IMR-90 (cell line): ENCODE data around the gene MAP2K5. TPM values are rescaled to one million over a fixed set of nuclear protein-coding genes. Genes with fewer than 3 reads are reported as not detected.

ENCODE experiments used
- ATAC-seq: fragments of 200-7000 bp; cut with Tn5 transposase; 2 replicates; pipeline ENCODE4 v1.9.1; 2020; ENCODE audit warnings: low read depth, mild to moderate bottlenecking, moderate library complexity
- BruUV-seq: library from RNA; stranded (reverse); fragments of 400-500 nt; replicated peaks from 2 replicates; lab custom pipeline; 2021; lab: Mats Ljungman, UMichigan
- CTCF ChIA-PET: fragments of 300-600 bp; formaldehyde crosslinking; extraction: SDS; loops from one replicate; lab custom pipeline; 2021; ENCODE audit warnings: antibody characterized with exemption; lab: Yijun Ruan, JAX
- POLR2A ChIA-PET: fragments of 300-600 bp; sonication (Branson Sonifier 250); formaldehyde crosslinking; loops from one replicate; lab custom pipeline; 2022; ENCODE audit warnings: antibody characterized with exemption; ENCODE audit not compliant: unreplicated experiment; lab: Charles Lee
- DNase-seq: peaks from one replicate; pipeline ENCODE4 v3.0.0; 2013
- H2AFZ ChIP-seq: replicated peaks from 2 replicates; pipeline ENCODE3; 2013; ENCODE audit warnings: low read length, mild to moderate bottlenecking; ENCODE audit not compliant: poor library complexity
- H2AK5ac ChIP-seq: 2 replicates; pipeline ENCODE4 v1.6.1; 2013; ENCODE audit warnings: low read depth, low read length, inconsistent platforms
- H2AK9ac ChIP-seq: replicated peaks from 2 replicates; pipeline ENCODE3; 2013; ENCODE audit warnings: mild to moderate bottlenecking, low read depth, low read length, moderate library complexity; ENCODE audit not compliant: poor library complexity
- H2BK120ac ChIP-seq: 2 replicates; pipeline ENCODE4 v1.6.1; 2013; ENCODE audit warnings: low read depth, low read length, inconsistent platforms
- H2BK15ac ChIP-seq: 3 replicates; pipeline ENCODE4 v1.6.1; 2013; ENCODE audit warnings: low read depth, low read length, inconsistent platforms
- H2BK20ac ChIP-seq: 2 replicates; pipeline ENCODE4 v1.6.1; 2013; ENCODE audit warnings: low read depth, mild to moderate bottlenecking, inconsistent platforms, low read length, moderate library complexity
- H2BK5ac ChIP-seq: 2 replicates; pipeline ENCODE4 v1.6.1; 2013; ENCODE audit warnings: mild to moderate bottlenecking, low read depth, low read length, inconsistent platforms; ENCODE audit not compliant: poor library complexity, severe bottlenecking
- H3K14ac ChIP-seq: replicated peaks from 2 replicates; pipeline ENCODE4 v1.6.1; 2013; ENCODE audit warnings: low read depth, low read length, inconsistent platforms
- H3K18ac ChIP-seq: 2 replicates; pipeline ENCODE4 v1.6.1; 2013; ENCODE audit warnings: low read depth, low read length, control low read depth
- H3K23ac ChIP-seq: 2 replicates; pipeline ENCODE4 v1.6.1; 2013; ENCODE audit warnings: low read depth, low read length, inconsistent platforms
- H3K27ac ChIP-seq: 2 replicates; pipeline ENCODE4 v1.5.1; 2013; ENCODE audit warnings: mild to moderate bottlenecking, control low read depth, low read length; ENCODE audit not compliant: insufficient read depth
- H3K27me3 ChIP-seq: 2 replicates; pipeline ENCODE4 v1.6.1; 2013; ENCODE audit warnings: low read length; ENCODE audit not compliant: control insufficient read depth, insufficient read depth
- H3K36me3 ChIP-seq: 2 replicates; pipeline ENCODE4 v1.6.1; 2013; ENCODE audit warnings: low read length, mixed read lengths; ENCODE audit not compliant: control insufficient read depth, insufficient read depth
- H3K4ac ChIP-seq: 2 replicates; pipeline ENCODE4 v1.6.1; 2013; ENCODE audit warnings: low read depth, low read length, inconsistent platforms
- H3K4me1 ChIP-seq: 2 replicates; pipeline ENCODE4 v1.6.1; 2013; ENCODE audit warnings: low read length, mixed read lengths; ENCODE audit not compliant: control insufficient read depth, insufficient read depth
- H3K4me2 ChIP-seq: 2 replicates; pipeline ENCODE4 v1.6.1; 2013; ENCODE audit warnings: low read depth, mild to moderate bottlenecking, control low read depth, low read length, moderate library complexity
- H3K4me3 ChIP-seq: 2 replicates; pipeline ENCODE4 v1.5.1; 2013; ENCODE audit warnings: low read depth, mild to moderate bottlenecking, control low read depth, low read length, moderate library complexity; ENCODE audit not compliant: insufficient read depth
- H3K56ac ChIP-seq: 2 replicates; pipeline ENCODE4 v1.6.1; 2013; ENCODE audit warnings: low read length, inconsistent platforms; ENCODE audit not compliant: insufficient read depth; ENCODE audit errors: extremely low read depth
- H3K79me1 ChIP-seq, 2 experiments: 2 replicates each; pipeline ENCODE4 v1.6.1; 2013; ENCODE audit warnings: low read length in 2 of 2, inconsistent platforms in 1 of 2, low read depth in 1 of 2
- H3K9ac ChIP-seq: 2 replicates; pipeline ENCODE4 v1.6.1; 2013; ENCODE audit warnings: low read depth, low read length, control low read depth
- H3K9me1 ChIP-seq: 2 replicates; pipeline ENCODE4 v1.6.1; 2013; ENCODE audit warnings: low read length, inconsistent platforms; ENCODE audit not compliant: insufficient read depth
- H3K9me3 ChIP-seq: 2 replicates; pipeline ENCODE4 v1.6.1; 2013; ENCODE audit warnings: low read length; ENCODE audit not compliant: control insufficient read depth, insufficient read depth
- H4K20me1 ChIP-seq: 2 replicates; pipeline ENCODE4 v1.6.1; 2013; ENCODE audit warnings: low read length, inconsistent platforms; ENCODE audit not compliant: insufficient read depth
- H4K5ac ChIP-seq: 2 replicates; pipeline ENCODE4 v1.6.1; 2013; ENCODE audit warnings: mild to moderate bottlenecking, low read depth, low read length, control low read depth
- H4K8ac ChIP-seq, 2 experiments: 2 replicates each; pipeline ENCODE4 v1.6.1; 2013; ENCODE audit warnings: low read depth in 2 of 2, low read length in 2 of 2, control low read depth in 1 of 2, inconsistent platforms in 1 of 2
- H4K91ac ChIP-seq: 2 replicates; pipeline ENCODE4 v1.6.1; 2013; ENCODE audit warnings: low read depth, low read length, inconsistent platforms; ENCODE audit not compliant: insufficient read depth
- CHD1 ChIP-seq: IDR thresholded peaks from 2 replicates; pipeline ENCODE4 v1.6.1; 2012; ENCODE audit warnings: low read depth, low read length, improper control_type of control experiment
- MAFK ChIP-seq: IDR thresholded peaks from 2 replicates; pipeline ENCODE4 v1.6.1; 2012; ENCODE audit warnings: low read depth, low read length, improper control_type of control experiment
- MAZ ChIP-seq: IDR thresholded peaks from 2 replicates; pipeline ENCODE4 v1.6.1; 2012; ENCODE audit warnings: low read depth, mild to moderate bottlenecking, low read length, improper control_type of control experiment, moderate library complexity, borderline replicate concordance
- MXI1 ChIP-seq: IDR thresholded peaks from 2 replicates; pipeline ENCODE4 v1.6.1; 2012; ENCODE audit warnings: low read depth, mild to moderate bottlenecking, low read length, moderate library complexity, borderline replicate concordance
- POLR2A ChIP-seq: IDR thresholded peaks from 2 replicates; pipeline ENCODE4 v1.6.1; 2012; ENCODE audit warnings: mild to moderate bottlenecking, low read depth, low read length
- RAD21 ChIP-seq: IDR thresholded peaks from 2 replicates; pipeline ENCODE4 v1.6.1; 2012; ENCODE audit warnings: low read length, improper control_type of control experiment
- RCOR1 ChIP-seq: IDR thresholded peaks from 2 replicates; pipeline ENCODE4 v1.6.1; 2012; ENCODE audit warnings: mild to moderate bottlenecking, low read length, improper control_type of control experiment; ENCODE audit not compliant: insufficient replicate concordance
- RFX5 ChIP-seq: IDR thresholded peaks from 2 replicates; pipeline ENCODE4 v1.8.0; 2012; ENCODE audit warnings: low read depth, mild to moderate bottlenecking, low read length, moderate library complexity
- USF2 ChIP-seq: fragments of 150-350 bp; IDR thresholded peaks from 2 replicates; pipeline ENCODE4 v1.6.1; 2017; ENCODE audit warnings: mild to moderate bottlenecking, antibody characterized with exemption, low read length, low read depth
- WGBS, 2 experiments: methylation state at CpG; one replicate each; pipeline versions ENCODE4 v1.1.5 to v1.1.7; 2013; ENCODE audit warnings: missing lambda C conversion rate in 2 of 2; ENCODE audit not compliant: insufficient read length in 1 of 2; ENCODE audit errors: extremely low coverage in 2 of 2; 5-methylcytosine and 5-hydroxymethylcytosine counted together
- dilution Hi-C: fragments of 300-500 bp; cut with HindIII; formaldehyde crosslinking; loops from one replicate; pipeline ENCODE4 v1.14.3; 2018; ENCODE audit warnings: low sequenced_read_pairs; ENCODE audit not compliant: unreplicated experiment
- in situ Hi-C: fragments of 300-500 bp; cut with MboI; formaldehyde crosslinking; loops from 3 replicates; pipeline ENCODE4 v1.14.3; 2019; ENCODE audit warnings: low sequenced_read_pairs, inconsistent platforms, mixed read lengths
- intact Hi-C: fragments of 100-400 bp; cut with micrococcal nuclease; formaldehyde crosslinking; loops from 2 replicates; pipeline ENCODE4 v1.10.0; 2022
- polyA plus RNA-seq, 3 experiments: library from polyadenylated mRNA; depleted of rRNA; stranded (reverse); fragments of >200 nt; gene quantifications; 2 replicates each; pipeline ENCODE4 v1.2.3, GENCODE V29; 2012; ENCODE audit warnings: low replicate concordance in 1 of 3
- total RNA-seq: library from RNA; depleted of rRNA; stranded (reverse); fragments of >200 nt; gene quantifications from 2 replicates; pipeline ENCODE4 v1.2.3, GENCODE V29; 2012
- TF ChIP-seq, protein P1 (sequence below): conservative IDR thresholded peaks from 2 replicates; pipeline ENCODE4 v1.5.1; 2012; ENCODE audit warnings: mild to moderate bottlenecking, low read depth, low read length, improper control_type of control experiment

The MAP2K5 gene
- total and polyA plus RNA-seq, 2 of the 4 experiments (the other 2 are of a cell fraction): 1.6 to 6.1 TPM

GRCh38 chr15:67607329-67607728 is 64.8 kb downstream of the MAP2K5 start:
- DNase-seq (no peak), ATAC-seq (no peak)
- Histone ChIP-seq H2AK9ac (no peak overlapping the region), H3K14ac (no peak overlapping the region), H4K5ac (no peak overlapping the region), H2BK120ac (no peak overlapping the region), H2BK5ac (no peak overlapping the region), H4K8ac (no peak overlapping the region), H2BK15ac (no peak overlapping the region), H4K20me1 (no peaks in the 10 kb centered on the region), H3K9me1 (peaks cover 5% of the 10 kb centered on the region; the same call in 1 of the 2 replicates), H3K27ac (no peak overlapping the region), H3K4me1 (peaks cover 3% of the 10 kb centered on the region; the same call in 1 of the 2 replicates), H3K18ac (no peak overlapping the region), H2BK20ac (no peak overlapping the region), H3K9ac (no peak overlapping the region), H2AK5ac (no peak overlapping the region), H3K23ac (no peak overlapping the region), H3K79me1 (no peaks in the 10 kb centered on the region), H3K9me3 (no peaks in the 10 kb centered on the region), H2AFZ (no peak overlapping the region), H3K27me3 (no peaks in the 10 kb centered on the region), H3K4me2 (no peak overlapping the region), H3K4ac (no peak overlapping the region), H3K36me3 (no peaks in the 10 kb centered on the region), H3K4me3 (no peak overlapping the region), H3K56ac (no peak overlapping the region), H4K91ac (no peak overlapping the region)
- CTCF ChIA-PET: no interaction called here
- POLR2A ChIA-PET: no interaction called here
- in situ Hi-C loops: no loop called here
- BruUV-seq: no TSS peak
- intact Hi-C loops: no loop called here
- dilution Hi-C loops: no loop called here
- WGBS, 2 experiments: no CpG with 5 or more reads among the region's 4 CpGs
- TF ChIP-seq MAZ (no peak), RCOR1 (no peak), POLR2A (no peak), MAFK (no peak), CHD1 (no peak), USF2 (no peak), RFX5 (no peak), MXI1 (no peak), RAD21 (no peak)
- TF ChIP-seq, protein P1, sequence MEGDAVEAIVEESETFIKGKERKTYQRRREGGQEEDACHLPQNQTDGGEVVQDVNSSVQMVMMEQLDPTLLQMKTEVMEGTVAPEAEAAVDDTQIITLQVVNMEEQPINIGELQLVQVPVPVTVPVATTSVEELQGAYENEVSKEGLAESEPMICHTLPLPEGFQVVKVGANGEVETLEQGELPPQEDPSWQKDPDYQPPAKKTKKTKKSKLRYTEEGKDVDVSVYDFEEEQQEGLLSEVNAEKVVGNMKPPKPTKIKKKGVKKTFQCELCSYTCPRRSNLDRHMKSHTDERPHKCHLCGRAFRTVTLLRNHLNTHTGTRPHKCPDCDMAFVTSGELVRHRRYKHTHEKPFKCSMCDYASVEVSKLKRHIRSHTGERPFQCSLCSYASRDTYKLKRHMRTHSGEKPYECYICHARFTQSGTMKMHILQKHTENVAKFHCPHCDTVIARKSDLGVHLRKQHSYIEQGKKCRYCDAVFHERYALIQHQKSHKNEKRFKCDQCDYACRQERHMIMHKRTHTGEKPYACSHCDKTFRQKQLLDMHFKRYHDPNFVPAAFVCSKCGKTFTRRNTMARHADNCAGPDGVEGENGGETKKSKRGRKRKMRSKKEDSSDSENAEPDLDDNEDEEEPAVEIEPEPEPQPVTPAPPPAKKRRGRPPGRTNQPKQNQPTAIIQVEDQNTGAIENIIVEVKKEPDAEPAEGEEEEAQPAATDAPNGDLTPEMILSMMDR: no peak
